GM19372 (cell line): ENCODE data around the gene C2orf42.
A peak's percentile ranks its signal among the peaks of the same experiment; 100 is the strongest.
"Not testable (repeated sequence)": the region's sequence is repeated elsewhere in the genome, so short reads cannot be mapped to it uniquely, and the experiment has no call there.

Experiments used
- ATAC-seq: cut with Tn5 transposase; IDR thresholded peaks from one replicate; pipeline ENCODE4 v1.9.1; 2021; ENCODE audit warnings: mild to moderate bottlenecking, low read depth, moderate library complexity; ENCODE audit not compliant: unreplicated experiment

C2orf42 gene

GRCh38 chr2:70190418-70191243 lies at the start of gene C2orf42:
TSS of gene C2orf42 (minus strand) at chr2:70191019. CDS start at chr2:70181985, 9,034 bp downstream.
- peak; percentile 75 for ATAC-seq

DNA sequence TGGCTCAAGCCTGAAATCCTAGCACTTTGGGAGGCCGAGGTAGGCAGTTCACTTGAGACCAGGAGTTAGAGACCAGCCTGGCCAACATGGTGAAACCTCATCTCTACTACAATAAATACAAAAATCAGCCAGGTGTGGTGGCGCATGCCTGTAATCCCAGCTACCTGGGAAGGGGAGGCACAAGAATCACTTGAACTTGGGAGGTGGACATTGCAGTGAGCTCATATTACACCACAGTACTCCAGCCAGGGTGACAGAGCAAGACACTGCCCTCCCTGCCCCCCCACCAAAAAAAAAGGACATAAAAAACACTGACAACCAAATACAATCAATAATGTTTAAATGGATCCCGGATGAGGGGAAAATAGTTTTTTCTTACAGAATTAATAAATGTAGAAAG lies 49.8 kb upstream of the C2orf42 start:
- no peak for ATAC-seq

DNA sequence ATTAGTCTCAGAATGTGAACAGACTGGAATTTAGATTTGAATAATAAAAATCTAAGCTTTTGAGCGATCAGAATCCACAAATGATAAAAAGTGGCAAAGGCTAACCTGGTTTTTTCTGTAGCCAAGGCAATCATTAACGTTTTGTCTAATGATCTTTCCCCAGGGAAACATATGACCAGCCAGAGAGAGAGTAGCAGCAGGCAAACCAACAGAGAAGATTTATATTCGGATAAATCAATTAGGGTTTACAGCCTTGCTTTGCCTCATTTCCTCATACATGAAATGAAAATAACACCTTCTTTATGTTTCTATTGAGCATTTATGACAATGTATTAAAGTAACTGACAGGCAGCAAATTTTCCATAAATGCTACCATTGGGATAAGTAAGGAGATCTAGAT lies 43.1 kb upstream of the C2orf42 start:
- ATAC-seq, result no peak

DNA sequence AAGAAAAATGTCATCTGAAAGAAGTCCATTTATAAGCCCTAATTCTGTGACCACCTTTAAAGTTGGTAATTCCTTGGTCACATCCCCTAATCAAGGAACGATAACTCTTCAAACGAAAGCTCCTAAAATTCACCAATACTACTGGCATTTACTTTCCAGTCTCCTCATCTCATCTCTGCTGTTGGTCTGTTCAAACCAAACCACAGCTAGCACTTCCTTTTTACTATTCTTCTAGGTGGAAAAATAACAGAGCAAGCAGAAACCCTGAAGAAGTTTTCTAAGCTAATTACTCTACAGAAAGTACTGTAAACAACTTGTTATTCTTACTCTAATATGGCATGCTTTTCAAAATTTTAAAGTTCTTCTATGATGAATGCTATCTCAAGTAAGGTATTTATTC lies 36.0 kb upstream of the C2orf42 start:
- ATAC-seq, result no peak

GRCh38 chr2:70223305-70223704 lies 32.5 kb upstream of the C2orf42 start:
- not testable (repeated sequence) for ATAC-seq

DNA sequence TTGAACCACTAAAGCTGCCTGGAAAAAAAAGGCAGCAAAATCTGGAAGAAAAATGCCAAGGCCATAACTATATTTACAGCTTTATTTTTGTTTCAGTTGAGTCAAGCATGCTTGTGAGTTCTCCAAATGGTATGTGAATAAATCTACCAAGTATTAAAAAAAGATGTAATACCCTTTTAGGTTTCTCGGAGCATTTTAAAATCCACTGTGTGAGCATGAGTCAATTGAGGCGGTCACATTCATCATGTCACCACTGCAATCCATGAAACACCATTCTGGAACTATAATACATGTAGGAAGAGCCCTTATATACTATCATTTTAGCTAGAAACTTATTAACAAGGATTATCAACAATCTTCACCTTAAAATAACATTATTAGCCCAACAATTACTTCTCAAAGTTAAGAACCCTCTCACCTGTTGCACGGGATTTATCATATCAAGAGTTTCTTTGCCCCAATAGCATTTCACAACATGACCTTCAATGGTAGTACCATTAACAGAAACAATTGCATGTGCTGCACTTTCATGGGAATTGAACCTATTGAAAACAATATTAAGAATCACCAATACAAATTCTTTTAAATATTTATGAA lies 24.2 kb upstream of the C2orf42 start:
- no peak for ATAC-seq

DNA sequence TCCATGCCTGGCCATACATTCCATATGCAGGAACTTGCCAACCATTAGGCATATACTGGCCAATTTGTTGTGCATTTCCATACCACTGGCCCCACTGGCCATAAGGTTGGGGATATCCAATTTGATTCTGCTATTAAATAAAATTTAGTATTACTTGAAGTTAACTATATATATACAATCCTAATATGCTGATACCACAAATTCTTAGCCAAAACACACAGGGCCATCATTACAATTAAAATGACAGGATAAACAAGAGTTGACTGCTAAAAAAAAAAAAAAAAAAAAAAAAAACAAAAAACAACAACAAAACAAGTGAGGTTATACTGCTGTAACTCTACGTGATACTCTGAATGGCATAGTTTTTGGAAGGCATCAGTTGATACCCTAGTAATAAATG lies 23.5 kb upstream of the C2orf42 start:
- no peak for ATAC-seq

- no peak for ATAC-seq
Measured at GRCh38 chr2:70212298-70212932, 21.6 kb upstream of the C2orf42 start.

DNA sequence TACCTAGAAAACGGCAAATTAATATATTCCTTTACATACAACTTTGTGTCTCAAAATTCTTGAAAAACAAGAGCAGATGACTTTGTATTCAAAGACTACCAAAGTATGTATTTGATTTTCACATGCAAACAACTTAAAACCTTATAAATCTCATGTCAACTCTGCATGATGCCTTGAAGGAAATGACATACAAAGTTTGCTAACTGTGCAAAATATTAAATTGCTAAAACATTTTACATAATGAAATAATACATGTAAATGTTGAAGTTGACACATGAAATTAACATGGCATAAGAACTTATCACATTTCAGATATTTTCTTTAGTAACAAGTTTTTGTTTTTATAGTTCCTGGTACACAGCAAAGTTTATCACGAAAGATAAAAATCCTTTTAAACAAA lies 20.8 kb upstream of the C2orf42 start:
- ATAC-seq, result no peak

GRCh38 chr2:70204452-70204851 lies 13.6 kb upstream of the C2orf42 start:
- ATAC-seq, result no peak

DNA sequence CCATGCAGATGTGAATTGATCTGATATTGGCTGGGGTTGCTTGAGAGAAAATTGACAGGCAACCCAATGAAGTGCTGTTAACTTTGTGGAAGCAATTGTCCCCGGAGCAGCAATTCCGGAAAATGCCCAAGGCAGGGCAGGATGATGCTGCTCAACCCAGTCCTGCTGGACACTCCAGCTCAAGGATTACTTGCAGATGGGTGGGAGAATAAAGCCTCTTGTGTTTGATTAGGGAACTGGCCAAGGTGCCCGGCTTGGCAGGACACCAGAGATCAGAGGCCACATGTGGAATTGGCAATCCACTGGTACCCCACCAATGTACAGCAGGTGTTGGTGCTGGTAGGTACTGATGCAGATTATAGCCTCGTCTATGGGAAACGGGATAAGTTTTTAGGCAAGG lies 12.3 kb upstream of the C2orf42 start:
- no peak for ATAC-seq

GRCh38 chr2:70202236-70202806 lies 11.5 kb upstream of the C2orf42 start:
- no peak for ATAC-seq

DNA sequence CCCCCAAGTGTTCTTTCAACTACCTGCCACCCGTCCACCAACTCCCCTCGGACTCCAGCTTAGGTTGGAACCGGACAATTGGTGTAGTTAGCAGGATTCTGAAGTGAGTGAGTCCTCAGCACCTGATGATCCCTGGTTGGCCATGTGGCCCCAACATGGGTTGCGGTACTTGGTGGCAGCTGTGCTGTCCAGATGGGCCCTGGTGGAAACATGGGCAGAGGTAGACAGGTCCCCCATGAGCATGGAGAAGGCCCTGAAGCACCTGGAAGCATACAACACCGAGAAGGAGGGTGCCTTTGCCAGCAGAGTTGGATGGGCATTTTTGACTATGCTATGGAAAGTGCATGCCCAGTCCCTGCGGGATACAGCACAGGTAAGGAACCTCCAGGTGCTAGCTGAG lies 11.0 kb upstream of the C2orf42 start:
- no peak for ATAC-seq

GRCh38 chr2:70201225-70201768 lies 10.5 kb upstream of the C2orf42 start:
- no peak for ATAC-seq

DNA sequence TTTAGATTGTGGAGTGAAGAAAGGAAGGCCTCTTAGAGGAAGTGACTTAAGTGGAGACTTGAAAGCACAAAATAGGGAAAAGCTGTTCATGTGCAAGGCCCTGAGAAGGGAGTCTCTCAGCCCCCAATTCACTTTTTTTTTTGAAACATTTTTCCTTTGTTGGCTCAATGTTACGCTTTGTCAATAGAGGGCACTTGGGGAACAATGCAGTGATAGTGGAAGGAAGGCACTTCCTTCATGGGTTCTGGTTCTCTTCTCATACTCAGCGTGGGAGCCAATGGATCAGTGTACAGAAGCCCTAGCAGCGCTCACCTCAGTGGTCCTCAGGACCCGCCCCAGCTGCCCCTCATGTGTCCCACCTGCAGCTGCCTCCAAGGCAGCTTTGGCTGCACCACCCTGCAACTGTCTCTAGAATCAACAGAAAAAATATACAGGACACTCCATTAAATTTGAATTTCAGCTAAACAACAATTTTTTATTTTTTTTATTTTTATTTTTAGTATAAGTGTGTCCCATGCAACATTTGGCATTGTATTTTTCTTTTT lies 8.6 kb upstream of the C2orf42 start:
- no peak for ATAC-seq

- ATAC-seq, result no peak
Measured at GRCh38 chr2:70192516-70192915, 1.7 kb upstream of the C2orf42 start.

DNA sequence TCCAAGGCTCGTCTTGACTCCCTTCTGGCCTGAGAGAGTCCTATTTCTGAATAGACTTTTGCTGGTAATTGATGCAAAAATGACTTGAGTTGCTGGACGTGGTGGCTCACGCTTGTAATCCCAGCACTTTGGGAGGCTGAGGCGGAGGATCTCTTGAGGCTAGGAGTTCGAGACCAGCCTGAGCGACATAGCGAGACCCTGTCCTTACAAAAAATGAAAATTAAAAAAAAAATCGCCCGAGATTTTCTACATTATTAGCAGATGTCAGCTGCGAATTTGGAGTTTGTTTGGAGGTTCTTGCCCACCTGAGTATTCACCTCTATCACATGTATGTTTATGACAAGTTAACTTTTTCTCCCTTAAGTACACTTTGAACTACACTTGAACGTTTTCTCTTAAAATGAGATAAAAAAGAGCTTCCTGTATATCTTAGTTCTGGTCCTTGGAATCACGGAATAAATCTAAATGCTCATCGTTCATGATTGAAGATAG lies 471 bp upstream of the C2orf42 start:
- ATAC-seq, result no peak

DNA sequence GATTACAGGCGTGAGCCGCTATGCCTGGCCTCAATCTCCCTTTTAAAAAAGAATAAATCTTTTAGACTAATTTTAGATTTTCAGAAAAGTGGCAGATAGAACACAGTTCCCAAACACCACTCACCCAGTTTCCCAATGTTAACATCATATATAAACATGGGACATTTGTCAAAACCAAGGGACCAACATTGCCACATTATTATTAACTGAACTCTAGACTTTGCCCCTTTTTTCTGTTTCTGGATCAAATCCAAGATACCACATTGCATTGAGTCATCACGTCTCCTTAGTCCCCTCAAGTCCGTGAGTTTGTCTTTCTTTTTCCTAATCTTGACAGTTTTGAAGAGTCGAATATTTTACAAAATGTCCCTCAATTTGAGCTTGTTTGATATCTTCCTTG lies 2.4 kb downstream of the C2orf42 start:
- ATAC-seq, result no peak

GRCh38 chr2:70187170-70187569 lies 3.6 kb downstream of the C2orf42 start:
- ATAC-seq, result not testable (repeated sequence)

GRCh38 chr2:70182689-70183088 lies 8.1 kb downstream of the C2orf42 start:
- no peak for ATAC-seq
